Breast epithelium (tissue), 4 donors: ENCODE results near the gene TRIM67. TPM values are rescaled to one million over a fixed set of nuclear protein-coding genes. Genes with fewer than 3 reads are reported as not detected.
"Not testable (repeated sequence)": the region's sequence is repeated elsewhere in the genome, so short reads cannot be mapped to it uniquely, and the experiment has no call there.

ENCODE experiments used
- DNase-seq, 2 donors: peaks; one replicate each; pipeline ENCODE4 v3.0.0-alpha.2; 2019; ENCODE audit warnings: low spot score in 2 of 2
- H3K27ac ChIP-seq, 2 donors: fragments of 200-600 bp; sonication (generic) in 1 of 2; one replicate each; pipeline ENCODE4 v1.5.1; 2016 to 2019; ENCODE audit warnings: mild to moderate bottlenecking in 1 of 2
- H3K27me3 ChIP-seq, 2 donors: fragments of 200-600 bp; sonication (generic) in 1 of 2; one replicate each; pipeline versions ENCODE4 v1.5.1 to v1.6.0; 2017 to 2019; ENCODE audit warnings: control low read depth in 1 of 2, mild to moderate bottlenecking in 1 of 2
- H3K36me3 ChIP-seq: fragments of 200-600 bp; one replicate; pipeline ENCODE4 v1.5.1; 2019
- H3K4me1 ChIP-seq, 2 donors: fragments of 200-600 bp; sonication (generic); one replicate each; pipeline ENCODE4 v1.5.1; 2016 to 2019; ENCODE audit warnings: control low read depth in 1 of 2
- H3K4me3 ChIP-seq, 3 donors: fragments of 200-600 bp; sonication (generic); 1 replicate in 2 of 3; 2 replicates in 1 of 3; pipeline ENCODE4 v1.5.1; 2016 to 2019; ENCODE audit warnings: mild to moderate bottlenecking in 3 of 3, moderate library complexity in 2 of 3
- H3K9me3 ChIP-seq, 2 donors: fragments of 200-600 bp; sonication (generic) in 1 of 2; one replicate each; pipeline ENCODE4 v1.5.1; 2016 to 2019; ENCODE audit warnings: control low read depth in 1 of 2
- CTCF ChIP-seq, 3 donors: fragments of 450-650 bp; IDR thresholded peaks; one replicate each; pipeline ENCODE4 v1.5.1; 2016 to 2017; ENCODE audit warnings: antibody characterized with exemption in 3 of 3, mild to moderate bottlenecking in 3 of 3, moderate library complexity in 3 of 3
- POLR2A ChIP-seq: fragments of 450-650 bp; IDR thresholded peaks from one replicate; pipeline ENCODE4 v1.6.1; 2016; ENCODE audit warnings: antibody characterized with exemption, mild to moderate bottlenecking, moderate library complexity
- POLR2AphosphoS5 ChIP-seq, 3 donors: sonication (generic); formaldehyde crosslinking; IDR thresholded peaks; one replicate each; pipeline ENCODE4 v1.6.1; 2017; ENCODE audit warnings: antibody characterized with exemption in 3 of 3
- intact Hi-C: fragments of 100-400 bp; cut with DNase I; formaldehyde crosslinking; loops from one replicate; pipeline ENCODE4 v1.15.1; 2023; ENCODE audit warnings: low total_unique reads
- total RNA-seq, 3 donors: library from RNA; depleted of rRNA; stranded (reverse); fragments of >200 nt; gene quantifications; one replicate each; pipeline ENCODE4 v1.1.0, GENCODE V29; 2016

Gene TRIM67
- total RNA-seq, 3 donors from 2014 or later: not detected

- Histone ChIP-seq H3K4me3 (peak overlapping the region; percentile 36 to 72 (median 48)), H3K36me3 (no peaks in the 10 kb centered on the region), H3K9me3 (no peaks in the 10 kb centered on the region), H3K27me3 (no peaks in the 10 kb centered on the region), H3K27ac (no peak overlapping the region), H3K4me1 (no peaks in the 10 kb centered on the region)
- TF ChIP-seq POLR2AphosphoS5 (IDR thresholded peaks at IDR 0.05): no peak
- no peak for TF ChIP-seq POLR2A
- peak; percentile 68 to 87 (median 80) for TF ChIP-seq CTCF (IDR thresholded peaks at IDR 0.05)
- DNase-seq: peak; percentile 56 to 78
- intact Hi-C loops: no loop called here
Measured at GRCh38 chr1:231211005-231211857, 49.4 kb downstream of the TRIM67 start.

- H3K4me3 ChIP-seq, DNase-seq, H3K9me3 ChIP-seq, H3K27me3 ChIP-seq, H3K4me1 ChIP-seq, intact Hi-C loops, H3K36me3 ChIP-seq, H3K27ac ChIP-seq: not testable (repeated sequence)
Measured at GRCh38 chr1:231212301-231212700, 50.4 kb downstream of the TRIM67 start.

GRCh38 chr1:231213831-231214573 lies 52.1 kb downstream of the TRIM67 start:
- DNase-seq: no peak
- Histone ChIP-seq H3K4me3 (no peak overlapping the region), H3K4me1 (no peaks in the 10 kb centered on the region), H3K27ac (no peak overlapping the region), H3K36me3 (no peaks in the 10 kb centered on the region), H3K9me3 (no peaks in the 10 kb centered on the region), H3K27me3 (no peaks in the 10 kb centered on the region)
- intact Hi-C loops: no loop called here
- TF ChIP-seq CTCF (IDR thresholded peaks at IDR 0.05): no peak

- TF ChIP-seq POLR2AphosphoS5 (IDR thresholded peaks at IDR 0.05) (no peak), CTCF (IDR thresholded peaks at IDR 0.05) (no peak), POLR2A (no peak)
- H3K27ac ChIP-seq: no peak overlapping the region
- no peak overlapping the region for H3K4me3 ChIP-seq
- intact Hi-C loops: no loop called here
- no peak for DNase-seq
- no peaks in the 10 kb centered on the region for H3K4me1 ChIP-seq
- no peaks in the 10 kb centered on the region for H3K27me3 ChIP-seq
- no peaks in the 10 kb centered on the region for H3K36me3 ChIP-seq
- H3K9me3 ChIP-seq: no peaks in the 10 kb centered on the region
Measured at GRCh38 chr1:231214918-231215680, 53.2 kb downstream of the TRIM67 start.

- no peaks in the 10 kb centered on the region for H3K4me1 ChIP-seq
- no peaks in the 10 kb centered on the region for H3K9me3 ChIP-seq
- no peaks in the 10 kb centered on the region for H3K36me3 ChIP-seq
- H3K27ac ChIP-seq: no peak overlapping the region
- H3K4me3 ChIP-seq: no peak overlapping the region
- no peaks in the 10 kb centered on the region for H3K27me3 ChIP-seq
- TF ChIP-seq CTCF (IDR thresholded peaks at IDR 0.05): no peak
- TF ChIP-seq POLR2AphosphoS5 (IDR thresholded peaks at IDR 0.05): no peak
- no peak for TF ChIP-seq POLR2A
- intact Hi-C loops: no loop called here
- DNase-seq: no peak
Measured at GRCh38 chr1:231215681-231216385, 54.0 kb downstream of the TRIM67 start.
